Adrenal gland (tissue), 19 donors: ENCODE data around the gene METTL14. TPM values are rescaled to one million over a fixed set of nuclear protein-coding genes. Genes with fewer than 3 reads are reported as not detected.
"Not testable (repeated sequence)": the region's sequence is repeated elsewhere in the genome, so short reads cannot be mapped to it uniquely, and the experiment has no call there.

Experiments used
- DNase-seq, 7 donors: peaks; one replicate each; pipeline ENCODE4 v3.0.0-alpha.2; 2019 to 2020
- H3K27ac ChIP-seq, 5 donors: fragments of 200-600 bp; sonication (generic) in 4 of 5; 1 replicate in 3 of 5; 2 replicates in 2 of 5; pipeline versions ENCODE4 v1.5.1 to v1.8.0; 2016 to 2020; ENCODE audit warnings: mild to moderate bottlenecking in 1 of 5
- H3K27me3 ChIP-seq: fragments of 200-600 bp; 2 replicates; pipeline ENCODE4 v1.8.0; 2021
- H3K36me3 ChIP-seq, 2 donors: fragments of 200-600 bp; replicated peaks in 1 of 2; 1 replicate in 1 of 2; 2 replicates in 1 of 2; pipeline versions ENCODE4 v1.5.1 to v1.8.0; 2018 to 2022
- H3K4me1 ChIP-seq, 2 donors: fragments of 200-600 bp; replicated peaks in 1 of 2; 1 replicate in 1 of 2; 2 replicates in 1 of 2; pipeline versions ENCODE4 v1.5.1 to v1.8.0; 2018 to 2021
- H3K4me3 ChIP-seq, 4 donors: fragments of 200-600 bp; sonication (generic) in 3 of 4; one replicate each; pipeline ENCODE4 v1.5.1; 2016 to 2018
- H3K9me3 ChIP-seq, 3 donors: fragments of 200-600 bp; sonication (generic) in 1 of 3; replicated peaks in 1 of 3; 1 replicate in 2 of 3; 2 replicates in 1 of 3; pipeline versions ENCODE4 v1.5.1 to v1.8.0; 2016 to 2021
- POLR2A ChIP-seq, 2 donors: fragments of 450-650 bp; IDR thresholded peaks; one replicate each; pipeline ENCODE4 v1.6.1; 2017; ENCODE audit warnings: antibody characterized with exemption in 2 of 2, mild to moderate bottlenecking in 2 of 2, moderate library complexity in 1 of 2
- WGBS, 4 donors: extraction: QIAGEN DNeasy Blood & Tissue Kit in 2 of 4; methylation state at CpG; one replicate each; pipeline versions ENCODE4 v1.1.5 to v1.1.7; 2013 to 2017; 5-methylcytosine and 5-hydroxymethylcytosine counted together
- intact Hi-C, 2 donors: fragments of 100-400 bp; cut with DNase I; formaldehyde crosslinking; loops; one replicate each; pipeline versions ENCODE4 v1.14.1 to v1.15.0; 2022 to 2023
- long read RNA-seq, 10 donors: library from polyadenylated mRNA in 3 of 10; unstranded in 2 of 10; stranded (forward) in 1 of 10; transcript quantifications; one replicate each; pipeline ENCODE4 v2.0.0 and lab custom pipeline, GENCODE V29; 2021 to 2026
- polyA plus RNA-seq, 3 donors: library from polyadenylated mRNA; stranded (reverse); fragments of 200-250 nt in 2 of 3; fragments of 350-450 nt in 1 of 3; fragmentation: Illumina TruSeq in 1 of 3; extraction: RNeasy Lipid Tissue Mini Kit (QIAGEN cat#74804) in 1 of 3; gene quantifications; one replicate each; pipeline ENCODE4 v1.2.3, GENCODE V29; 2013 to 2014
- total RNA-seq, 9 donors: library from RNA; depleted of rRNA in 4 of 9; stranded (reverse); fragments of >200 nt in 4 of 9; fragments of 120-200 nt in 1 of 9; fragmentation: NEBNext Ultra II Directional in 1 of 9; extraction: Animal tissue kit (Norgen Biotek cat#: 25700) in 1 of 9; gene quantifications; one replicate each; pipeline versions ENCODE4 v1.1.0 to v1.2.4, GENCODE V29; 2013 to 2023
- TF ChIP-seq, protein P1 (sequence below), 6 experiments: fragments of 450-650 bp in 4 of 6; fragments of 200-600 bp in 2 of 6; sonication (generic) in 1 of 6; IDR thresholded peaks; 1 replicate in 5 of 6; 2 replicates in 1 of 6; pipeline versions ENCODE4 v1.5.1 to v1.8.0; 2016 to 2021; ENCODE audit warnings: antibody characterized with exemption in 6 of 6, mild to moderate bottlenecking in 2 of 6, moderate library complexity in 1 of 6
- donor health status: healthy with polysubstance abuse.
- donor health status: Bipolar disorder and iron deficiency.
- donor health status: DM: yes; HTN: yes; CAD: no.
- donor health status: DM: no; HTN: no; CAD: no.
- donor health status: DM: no; HTN: no; CAD: no.
- donor health status: DM: yes; HTN: yes; CAD: no.

Gene METTL14
- total RNA-seq (10 to 100 TPM in 8 of 9 donors, 1 to 10 TPM in 1; 8.8 to 50.8 (median 36.3) TPM), polyA plus RNA-seq (10 to 100 TPM in 1 of 3 donors, 1 to 10 TPM in 2; 5.1 to 40.9 (median 6.2) TPM)
- long read RNA-seq, donor 1, full-length matches to known transcripts, result 6 of 21 reads
- long read RNA-seq, donor 1, partial matches to known transcripts, result 15 of 21 reads
- long read RNA-seq, donor 1, other reads (novel, unspliced or antisense), result 0 of 21 reads
- long read RNA-seq, donor 2, full-length matches to known transcripts, result 6 of 6 reads
- long read RNA-seq, donor 2, partial matches to known transcripts, result 0 of 6 reads
- long read RNA-seq, donor 2, other reads (novel, unspliced or antisense), result 0 of 6 reads
- long read RNA-seq, donor 3, full-length matches to known transcripts, result 6 of 20 reads
- long read RNA-seq, donor 3, partial matches to known transcripts, result 14 of 20 reads
- long read RNA-seq, donor 3, other reads (novel, unspliced or antisense), result 0 of 20 reads
- long read RNA-seq, donor 4, full-length matches to known transcripts, result 8 of 11 reads
- long read RNA-seq, donor 4, partial matches to known transcripts, result 0 of 11 reads
- long read RNA-seq, donor 4, other reads (novel, unspliced or antisense), result 3 of 11 reads
- long read RNA-seq, donor 5, full-length matches to known transcripts, result 12 of 15 reads
- long read RNA-seq, donor 5, partial matches to known transcripts, result 0 of 15 reads
- long read RNA-seq, donor 5, other reads (novel, unspliced or antisense), result 3 of 15 reads
- long read RNA-seq, donor 6, full-length matches to known transcripts, result 7 of 9 reads
- long read RNA-seq, donor 6, partial matches to known transcripts, result 2 of 9 reads
- long read RNA-seq, donor 6, other reads (novel, unspliced or antisense), result 0 of 9 reads
- long read RNA-seq, donor 7, full-length matches to known transcripts, result 1 of 1 reads
- long read RNA-seq, donor 7, partial matches to known transcripts, result 0 of 1 reads
- long read RNA-seq, donor 7, other reads (novel, unspliced or antisense), result 0 of 1 reads
- long read RNA-seq, donor 8, full-length matches to known transcripts, result 5 of 16 reads
- long read RNA-seq, donor 8, partial matches to known transcripts, result 5 of 16 reads
- long read RNA-seq, donor 8, other reads (novel, unspliced or antisense), result 6 of 16 reads
- long read RNA-seq, donor 9, full-length matches to known transcripts, result 4 of 4 reads
- long read RNA-seq, donor 9, partial matches to known transcripts, result 0 of 4 reads
- long read RNA-seq, donor 9, other reads (novel, unspliced or antisense), result 0 of 4 reads
- long read RNA-seq, donor 10, full-length matches to known transcripts, result 7 of 7 reads
- long read RNA-seq, donor 10, partial matches to known transcripts, result 0 of 7 reads
- long read RNA-seq, donor 10, other reads (novel, unspliced or antisense), result 0 of 7 reads

DNA sequence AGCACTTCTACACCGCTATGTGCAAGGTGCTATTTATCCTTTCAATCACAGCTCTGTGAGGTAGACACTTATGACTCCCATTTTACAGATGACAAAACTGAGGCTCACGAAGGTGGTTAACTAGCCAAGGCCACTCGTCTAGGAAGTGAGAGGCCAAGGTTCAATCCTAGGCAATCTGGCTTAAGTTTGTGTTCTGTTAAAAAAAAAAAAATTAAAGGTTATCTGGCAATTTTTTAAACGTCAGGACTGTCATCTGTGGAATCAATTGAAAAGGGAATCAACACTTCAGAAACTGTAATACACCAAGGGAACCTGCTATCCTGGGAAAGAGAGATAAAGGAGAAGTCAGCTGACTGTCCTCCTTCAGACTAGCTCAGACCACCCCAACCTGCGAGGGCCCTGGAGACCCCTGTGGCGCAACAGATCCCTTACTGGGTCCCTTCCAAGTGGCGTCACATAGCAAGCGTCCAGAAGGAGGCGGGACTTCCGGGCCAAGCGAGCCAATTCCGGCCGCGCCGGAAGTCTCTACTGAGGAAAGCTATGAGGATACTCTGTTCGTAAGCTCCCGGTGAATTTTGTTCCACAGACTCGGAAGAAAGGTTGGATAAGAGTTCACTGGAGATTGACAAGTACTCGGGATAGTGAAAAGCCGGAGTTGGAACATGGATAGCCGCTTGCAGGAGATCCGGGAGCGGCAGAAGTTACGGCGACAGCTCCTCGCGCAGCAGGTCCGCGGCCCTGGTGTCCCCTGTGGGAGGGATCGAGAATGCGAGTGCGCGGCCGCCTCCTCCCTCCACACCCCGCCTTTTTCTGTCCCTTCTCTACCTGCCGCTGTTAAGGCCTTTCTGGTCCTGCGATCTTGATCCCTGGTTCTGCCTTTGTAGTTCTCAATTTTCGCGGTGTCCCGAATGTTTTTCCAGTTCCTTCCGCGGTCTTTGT is at the start of gene METTL14:
METTL14 (plus strand) TSS at position 520 of the 939 bp plus-strand sequence; CDS start at position 663, 143 bp downstream.
- Histone ChIP-seq H3K4me1 (peaks cover 16 to 21% of the 10 kb centered on the region in 2 donors), H3K9me3 (no peaks in the 10 kb centered on the region), H3K4me3 (peak within 1 kb of the TSS; percentile 17 to 92 (median 70)), H3K36me3 (peaks cover 0 to 24% of the 10 kb centered on the region in 2 donors), H3K27me3 (no peaks in the 10 kb centered on the region), H3K27ac (peak within 1 kb of the TSS; percentile 59 to 94 (median 89))
- intact Hi-C loops, result no loop called here
- peak; percentile 90 to 97 (median 94) for DNase-seq
- TF ChIP-seq POLR2A (IDR thresholded peaks at IDR 0.05), result peak; percentile 11 to 61
- TF ChIP-seq, protein P1, sequence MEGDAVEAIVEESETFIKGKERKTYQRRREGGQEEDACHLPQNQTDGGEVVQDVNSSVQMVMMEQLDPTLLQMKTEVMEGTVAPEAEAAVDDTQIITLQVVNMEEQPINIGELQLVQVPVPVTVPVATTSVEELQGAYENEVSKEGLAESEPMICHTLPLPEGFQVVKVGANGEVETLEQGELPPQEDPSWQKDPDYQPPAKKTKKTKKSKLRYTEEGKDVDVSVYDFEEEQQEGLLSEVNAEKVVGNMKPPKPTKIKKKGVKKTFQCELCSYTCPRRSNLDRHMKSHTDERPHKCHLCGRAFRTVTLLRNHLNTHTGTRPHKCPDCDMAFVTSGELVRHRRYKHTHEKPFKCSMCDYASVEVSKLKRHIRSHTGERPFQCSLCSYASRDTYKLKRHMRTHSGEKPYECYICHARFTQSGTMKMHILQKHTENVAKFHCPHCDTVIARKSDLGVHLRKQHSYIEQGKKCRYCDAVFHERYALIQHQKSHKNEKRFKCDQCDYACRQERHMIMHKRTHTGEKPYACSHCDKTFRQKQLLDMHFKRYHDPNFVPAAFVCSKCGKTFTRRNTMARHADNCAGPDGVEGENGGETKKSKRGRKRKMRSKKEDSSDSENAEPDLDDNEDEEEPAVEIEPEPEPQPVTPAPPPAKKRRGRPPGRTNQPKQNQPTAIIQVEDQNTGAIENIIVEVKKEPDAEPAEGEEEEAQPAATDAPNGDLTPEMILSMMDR (IDR thresholded peaks at IDR 0.05), result peak in 4 of 6 experiments; percentile 25 to 49 (median 31)
- WGBS, 4 donors, result 5% methylated on average over 33 to 42 of the region's 42 CpGs

DNA sequence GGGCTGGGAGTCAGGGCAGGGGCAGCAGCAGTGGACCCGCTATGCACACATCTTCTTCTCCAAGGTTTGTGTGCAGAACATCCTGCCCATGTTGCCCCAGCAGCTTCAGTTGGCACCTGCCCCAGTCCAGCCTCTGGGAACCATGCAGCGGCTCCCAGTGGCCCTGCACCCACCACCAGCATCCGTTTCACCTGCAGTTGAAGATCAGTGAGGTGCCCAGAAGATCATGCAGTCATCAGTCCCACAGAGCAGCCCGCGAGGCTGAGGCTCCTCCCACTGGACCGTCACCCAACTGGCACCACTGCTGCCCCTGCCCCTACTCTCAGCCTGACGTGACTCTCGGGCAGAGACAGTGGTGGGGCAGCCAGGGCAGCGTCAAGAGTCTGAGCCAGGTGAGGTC is 49.1 kb upstream of the METTL14 start:
- H3K36me3 ChIP-seq, H3K27ac ChIP-seq, H3K9me3 ChIP-seq, intact Hi-C loops, H3K4me3 ChIP-seq, DNase-seq, H3K4me1 ChIP-seq, H3K27me3 ChIP-seq: not testable (repeated sequence)
- WGBS, 4 donors, result 83 to 100% (median 87%) methylated on average over 1 to 8 of the region's 9 CpGs

- TF ChIP-seq, protein P1 (IDR thresholded peaks at IDR 0.05), result peak in 1 of 6 experiments; percentile 18
- intact Hi-C loops, H3K9me3 ChIP-seq, H3K36me3 ChIP-seq, H3K4me3 ChIP-seq, H3K4me1 ChIP-seq, H3K27ac ChIP-seq, H3K27me3 ChIP-seq: not testable (repeated sequence)
- peak in 2 of 7 donors; percentile 14 to 43 for DNase-seq
- 55 to 65% (median 60%) methylated on average over 5 of the region's 5 CpGs for WGBS, 4 donors
These were observed 20.5 kb upstream of the METTL14 start for GRCh38 chr4:118664665-118665064.

GRCh38 chr4:118669220-118669619 is 16.0 kb upstream of the METTL14 start:
- intact Hi-C loops, result not testable (repeated sequence)
- peak; percentile 41 to 79 (median 67) for DNase-seq

GRCh38 chr4:118670968-118671367 is 14.2 kb upstream of the METTL14 start:
- H3K4me1 ChIP-seq, H3K27me3 ChIP-seq, intact Hi-C loops, H3K36me3 ChIP-seq, H3K27ac ChIP-seq, H3K4me3 ChIP-seq, H3K9me3 ChIP-seq, DNase-seq: not testable (repeated sequence)
- WGBS, 4 donors, result 76 to 93% (median 88%) methylated on average over 2 of the region's 2 CpGs

More at GRCh38 chr4:118669220-118669619, 16.0 kb upstream of the METTL14 start:
- not testable (repeated sequence) for H3K4me1 ChIP-seq, H3K4me3 ChIP-seq, H3K9me3 ChIP-seq, H3K27ac ChIP-seq, H3K36me3 ChIP-seq, H3K27me3 ChIP-seq
- WGBS, 4 donors, result 22 to 67% (median 30%) methylated on average over 1 of the region's 1 CpG
